SK-N-SH (cell line): ENCODE results near the gene RBMS3. TPM values are rescaled to one million over a fixed set of nuclear protein-coding genes. Genes with fewer than 3 reads are reported as not detected.

Experiments
- CTCF ChIA-PET: fragments of 300-600, 350-600 bp; formaldehyde crosslinking; extraction: SDS; loops from one replicate; lab custom pipeline; 2021; lab: Yijun Ruan, JAX
- POLR2A ChIA-PET: fragments of 350-600 bp; sonication (Branson Sonifier 250); formaldehyde crosslinking; extraction: SDS; loops from one replicate; lab custom pipeline; 2020; ENCODE audit warnings: antibody characterized with exemption, inconsistent platforms; lab: Yijun Ruan, JAX
- DNase-seq: peaks from one replicate; pipeline ENCODE4 v3.0.0; 2012
- H2AFZ ChIP-seq: fragments of 200-600 bp; sonication (generic); 2 replicates; pipeline ENCODE4 v1.8.1; 2016; ENCODE audit warnings: antibody characterized with exemption, mild to moderate bottlenecking, low read depth
- H3F3A ChIP-seq: fragments of 200-600 bp; sonication (generic); replicated peaks from 2 replicates; pipeline ENCODE3; 2016; ENCODE audit warnings: antibody characterized with exemption, mild to moderate bottlenecking; ENCODE audit not compliant: insufficient read depth
- H3K27ac ChIP-seq, 2 experiments: fragments of 200-500 bp in 1 of 2; fragments of 200-600 bp in 1 of 2; sonication (Bioruptor generic) in 1 of 2; sonication (generic), shearing (Covaris generic) in 1 of 2; 2 replicates each; pipeline versions ENCODE4 v1.5.1 to v1.6.1; 2014 to 2016; ENCODE audit warnings: low read depth in 2 of 2, inconsistent platforms in 1 of 2, low read length in 1 of 2, mild to moderate bottlenecking in 1 of 2, mixed read lengths in 1 of 2
- H3K27me3 ChIP-seq: fragments of 200-600 bp; sonication (generic), shearing (Covaris generic); 2 replicates; pipeline ENCODE4 v1.6.1; 2016; ENCODE audit warnings: mixed run types; ENCODE audit not compliant: insufficient read depth
- H3K36me3 ChIP-seq, 2 experiments: fragments of 200-500 bp in 1 of 2; fragments of 200-600 bp in 1 of 2; sonication (Bioruptor generic) in 1 of 2; sonication (generic) in 1 of 2; replicated peaks in 1 of 2; 2 replicates each; pipeline versions ENCODE3 to v1.5.1; 2014 to 2016; ENCODE audit warnings: low read length in 1 of 2, mild to moderate bottlenecking in 1 of 2; ENCODE audit not compliant: insufficient read depth in 2 of 2, control insufficient read depth in 1 of 2
- H3K4me1 ChIP-seq, 2 experiments: fragments of 200-500 bp in 1 of 2; fragments of 200-600 bp in 1 of 2; sonication (Bioruptor generic) in 1 of 2; sonication (generic), shearing (Covaris generic) in 1 of 2; 2 replicates each; pipeline versions ENCODE4 v1.5.1 to v1.6.1; 2014 to 2016; ENCODE audit warnings: low read depth in 1 of 2, low read length in 1 of 2, mixed run types in 1 of 2; ENCODE audit not compliant: insufficient read depth in 2 of 2, control insufficient read depth in 1 of 2
- H3K4me2 ChIP-seq: fragments of 200-600 bp; sonication (generic), shearing (Covaris generic); 2 replicates; pipeline ENCODE4 v1.6.1; 2017; ENCODE audit warnings: mixed run types
- H3K4me3 ChIP-seq, 2 experiments: fragments of 200-500 bp in 1 of 2; fragments of 200-600 bp in 1 of 2; sonication (Bioruptor generic) in 1 of 2; sonication (generic), shearing (Covaris generic) in 1 of 2; 2 replicates each; pipeline versions ENCODE4 v1.5.1 to v1.8.1; 2014 to 2016; ENCODE audit warnings: low read depth in 2 of 2, inconsistent platforms in 1 of 2, low read length in 1 of 2, mild to moderate bottlenecking in 1 of 2, mixed read lengths in 1 of 2, moderate library complexity in 1 of 2
- H3K79me2 ChIP-seq: fragments of 200-600 bp; sonication (generic); 2 replicates; pipeline ENCODE4 v1.8.1; 2017; ENCODE audit warnings: mild to moderate bottlenecking; ENCODE audit not compliant: insufficient read depth
- H3K9ac ChIP-seq: fragments of 200-600 bp; sonication (generic); 2 replicates; pipeline ENCODE4 v1.6.1; 2017; ENCODE audit warnings: mixed run types
- H3K9me2 ChIP-seq: fragments of 200-600 bp; sonication (generic); 2 replicates; pipeline ENCODE4 v1.6.1; 2017; ENCODE audit warnings: mixed run types
- H3K9me3 ChIP-seq: fragments of 200-600 bp; sonication (generic); 2 replicates; pipeline ENCODE4 v1.6.1; 2017; ENCODE audit warnings: mixed run types, mild to moderate bottlenecking, moderate library complexity
- H4K20me1 ChIP-seq: fragments of 200-600 bp; sonication (generic); 2 replicates; pipeline ENCODE4 v1.6.1; 2017; ENCODE audit warnings: mild to moderate bottlenecking, mixed run types; ENCODE audit not compliant: insufficient read depth
- ELF1 ChIP-seq: IDR thresholded peaks from 2 replicates; pipeline ENCODE4 v1.4.0; 2012
- FOXJ3 ChIP-seq: sonication (generic); formaldehyde crosslinking; IDR thresholded peaks from 2 replicates; pipeline ENCODE4 v1.5.1; 2020; ENCODE audit warnings: mild to moderate bottlenecking, missing genetic modification reagents
- FOXM1 ChIP-seq: IDR thresholded peaks from 2 replicates; pipeline ENCODE4 v1.4.0; 2012; ENCODE audit warnings: low read depth, mild to moderate bottlenecking
- JUND ChIP-seq: IDR thresholded peaks from 2 replicates; pipeline ENCODE4 v1.4.0; 2012
- RAD21 ChIP-seq: IDR thresholded peaks from 2 replicates; pipeline ENCODE4 v1.6.1; 2012; ENCODE audit warnings: mild to moderate bottlenecking, low read length
- RFX5 ChIP-seq: IDR thresholded peaks from 2 replicates; pipeline ENCODE4 v1.6.1; 2012; ENCODE audit warnings: mild to moderate bottlenecking, improper control_type of control experiment, low read length
- SIN3A ChIP-seq: IDR thresholded peaks from 2 replicates; pipeline ENCODE4 v1.6.1; 2012; ENCODE audit warnings: low read depth, mild to moderate bottlenecking, low read length, moderate library complexity, borderline replicate concordance
- TAF1 ChIP-seq: IDR thresholded peaks from 2 replicates; pipeline ENCODE4 v1.6.1; 2012; ENCODE audit warnings: low read depth, mild to moderate bottlenecking, low read length, moderate library complexity, borderline replicate concordance
- WGBS: methylation state at CpG from one replicate; pipeline ENCODE4 v1.1.6; 2017; ENCODE audit warnings: low lambda C conversion rate; 5-methylcytosine and 5-hydroxymethylcytosine counted together
- polyA plus RNA-seq, 3 experiments: library from polyadenylated mRNA; depleted of rRNA; stranded (reverse); fragments of >200 nt; gene quantifications; 2 replicates each; pipeline ENCODE4 v1.2.3, GENCODE V29; 2012
- TF ChIP-seq, protein P1 (sequence below): IDR thresholded peaks from 2 replicates; pipeline ENCODE4 v1.4.0; 2012; ENCODE audit warnings: low read depth
- TF ChIP-seq, protein P2 (sequence below): fragments of 150-350 bp; IDR thresholded peaks from 2 replicates; pipeline ENCODE4 v1.6.1; 2017; ENCODE audit warnings: antibody characterized with exemption, low read length, low read depth, borderline replicate concordance

The RBMS3 gene
- polyA plus RNA-seq, 1 of the 3 experiments (the other 2 are of a cell fraction) = 8.2 TPM

DNA sequence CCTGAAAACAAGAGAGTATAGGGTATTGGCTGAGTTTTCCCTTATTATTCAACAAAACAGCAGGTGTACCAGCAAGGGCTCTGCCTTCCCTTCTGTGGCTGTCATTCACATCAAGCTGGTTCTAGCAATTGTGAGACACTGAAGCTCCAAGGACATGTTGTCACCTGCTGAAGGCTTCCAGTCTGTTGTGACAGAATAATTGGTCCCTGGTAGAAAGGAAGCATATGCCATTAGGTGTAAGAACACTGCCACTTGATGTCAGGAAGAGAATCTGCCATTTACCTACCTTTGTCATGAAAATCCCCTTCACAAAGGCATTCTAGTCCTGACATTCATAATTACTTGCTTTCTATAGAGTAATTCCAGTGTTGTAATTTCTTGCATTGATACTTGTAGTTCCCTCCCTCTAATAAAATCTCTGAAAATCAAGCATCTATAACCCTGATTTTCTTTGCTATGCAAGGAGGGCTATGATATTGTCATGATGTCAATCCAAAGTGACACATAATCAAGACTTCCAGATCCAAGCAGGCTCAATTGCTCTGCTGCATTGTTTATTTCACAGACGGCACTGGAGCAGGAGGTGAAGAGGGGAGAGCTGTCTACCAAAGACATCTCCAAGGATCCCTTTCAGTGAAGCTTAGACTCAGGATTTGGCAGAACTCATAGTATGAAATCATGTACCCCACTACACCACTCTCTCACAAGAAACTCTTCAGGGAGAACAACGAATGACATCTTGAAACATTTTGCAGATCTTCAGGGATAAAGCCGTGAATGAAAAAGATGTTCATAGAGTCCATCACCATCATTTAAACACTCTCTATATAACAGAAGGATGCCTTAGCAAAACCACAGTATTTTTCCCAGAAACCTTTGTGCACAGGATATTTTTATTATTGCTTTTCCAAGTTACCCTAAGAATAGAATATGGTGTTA, 425.3 kb downstream of the RBMS3 start:
- Histone ChIP-seq H2AFZ (no peak overlapping the region), H3F3A (peaks cover 4% of the 10 kb centered on the region), H3K27me3 (no peaks in the 10 kb centered on the region), H3K4me1 (peaks cover 0 to 6% of the 10 kb centered on the region in 2 experiments; a peak in 2 of 4 replicates), H3K27ac (no peak overlapping the region), H3K9ac (no peak overlapping the region), H3K36me3 (peaks cover 8 to 14% of the 10 kb centered on the region in 2 experiments), H3K4me3 (no peak overlapping the region), H3K4me2 (no peak overlapping the region), H3K9me3 (no peaks in the 10 kb centered on the region), H3K79me2 (no peaks in the 10 kb centered on the region), H4K20me1 (no peaks in the 10 kb centered on the region), H3K9me2 (no peaks in the 10 kb centered on the region)
- ChIA-PET POLR2A (no interaction called here), CTCF (no interaction called here)
- no peak for DNase-seq
- WGBS = 87% methylated on average over 3 of the region's 3 CpGs
- TF ChIP-seq SIN3A (no peak), FOXJ3 (CRISPR knock-in tag) (no peak), TAF1 (no peak), ELF1 (no peak), JUND (no peak), RFX5 (no peak), RAD21 (no peak)
- TF ChIP-seq, protein P1, sequence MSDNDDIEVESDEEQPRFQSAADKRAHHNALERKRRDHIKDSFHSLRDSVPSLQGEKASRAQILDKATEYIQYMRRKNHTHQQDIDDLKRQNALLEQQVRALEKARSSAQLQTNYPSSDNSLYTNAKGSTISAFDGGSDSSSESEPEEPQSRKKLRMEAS = no peak

DNA sequence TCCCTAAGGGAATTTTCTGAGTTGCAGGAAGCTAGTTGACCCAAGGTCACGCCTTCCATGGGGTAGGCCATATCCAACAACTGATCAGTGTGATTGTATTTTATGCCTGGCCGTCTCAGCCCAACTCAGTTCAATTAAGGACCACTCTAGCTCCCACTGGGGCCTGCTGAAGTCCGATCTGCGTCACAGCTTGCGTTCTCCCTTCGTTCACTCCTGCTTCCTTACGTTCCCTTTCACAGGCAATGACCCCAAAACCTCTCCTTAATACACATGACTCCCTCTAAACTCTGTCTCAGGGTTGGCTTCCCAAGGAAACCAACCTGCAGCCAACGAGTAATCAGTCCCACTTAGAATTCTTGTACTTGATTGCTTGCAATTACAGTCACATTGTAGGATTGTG, 428.0 kb downstream of the RBMS3 start:
- H4K20me1 ChIP-seq = no peaks in the 10 kb centered on the region
- H2AFZ ChIP-seq = no peak overlapping the region
- peaks cover 0 to 6% of the 10 kb centered on the region in 2 experiments; a peak in 2 of 4 replicates for H3K4me1 ChIP-seq
- no peak overlapping the region for H3K4me3 ChIP-seq
- no peaks in the 10 kb centered on the region for H3K27me3 ChIP-seq
- TF ChIP-seq FOXJ3 (CRISPR knock-in tag) (no peak), FOXM1 (no peak), TAF1 (no peak), JUND (no peak)
- TF ChIP-seq, protein P2, sequence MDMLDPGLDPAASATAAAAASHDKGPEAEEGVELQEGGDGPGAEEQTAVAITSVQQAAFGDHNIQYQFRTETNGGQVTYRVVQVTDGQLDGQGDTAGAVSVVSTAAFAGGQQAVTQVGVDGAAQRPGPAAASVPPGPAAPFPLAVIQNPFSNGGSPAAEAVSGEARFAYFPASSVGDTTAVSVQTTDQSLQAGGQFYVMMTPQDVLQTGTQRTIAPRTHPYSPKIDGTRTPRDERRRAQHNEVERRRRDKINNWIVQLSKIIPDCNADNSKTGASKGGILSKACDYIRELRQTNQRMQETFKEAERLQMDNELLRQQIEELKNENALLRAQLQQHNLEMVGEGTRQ = no peak
- WGBS = 97% methylated on average over 7 of the region's 8 CpGs
- CTCF ChIA-PET = interaction anchor here (1.0 to 1.7 kb wide), 2 partner anchors 51 to 490 kb away, joined by 3 read pairs; no protein-coding TSS in a partner anchor
- H3K9me2 ChIP-seq = no peaks in the 10 kb centered on the region
- H3K4me2 ChIP-seq = no peak overlapping the region
- H3K9ac ChIP-seq = no peak overlapping the region
- DNase-seq = no peak
- no peaks in the 10 kb centered on the region for H3K79me2 ChIP-seq
- peaks cover 0 to 10% of the 10 kb centered on the region in 2 experiments for H3K36me3 ChIP-seq
- POLR2A ChIA-PET = no interaction called here
- H3K9me3 ChIP-seq = no peaks in the 10 kb centered on the region
- no peak overlapping the region; a peak in 1 of 4 replicates for H3K27ac ChIP-seq
- H3F3A ChIP-seq = peaks cover 4% of the 10 kb centered on the region
